CD8-positive, alpha-beta memory T cell (primary cell): ENCODE results near the gene RAET1G. TPM values are rescaled to one million over a fixed set of nuclear protein-coding genes. Genes with fewer than 3 reads are reported as not detected.
"Not testable (repeated sequence)": the region's sequence is repeated elsewhere in the genome, so short reads cannot be mapped to it uniquely, and the experiment has no call there.

Source experiments
- CTCF ChIA-PET: fragments of 350-600 bp; sonication (Branson Sonifier 250); formaldehyde crosslinking; loops from one replicate; lab custom pipeline; 2021; ENCODE audit warnings: antibody characterized with exemption; lab: Charles Lee
- POLR2A ChIA-PET: fragments of 350-600 bp; sonication (Branson Sonifier 250); formaldehyde crosslinking; loops from one replicate; lab custom pipeline; 2021; ENCODE audit warnings: antibody characterized with exemption; lab: Charles Lee
- DNase-seq, 5 donors: peaks; one replicate each; pipeline versions ENCODE4 v3.0.0 to v3.0.0-alpha.2; 2020 to 2022; ENCODE audit warnings: mixed read lengths in 1 of 5
- H3K27ac ChIP-seq: one replicate; pipeline ENCODE4 v1.7.0; 2013; ENCODE audit warnings: low read depth, mild to moderate bottlenecking, low read length, moderate library complexity
- H3K27me3 ChIP-seq: 2 replicates; pipeline ENCODE4 v1.7.0; 2013; ENCODE audit warnings: low read length, mild to moderate bottlenecking; ENCODE audit not compliant: insufficient read depth, poor library complexity, severe bottlenecking
- H3K36me3 ChIP-seq: 2 replicates; pipeline ENCODE4 v1.7.0; 2013; ENCODE audit warnings: mild to moderate bottlenecking, low read length, moderate library complexity; ENCODE audit not compliant: insufficient read depth
- H3K4me1 ChIP-seq: 2 replicates; pipeline ENCODE4 v1.7.0; 2013; ENCODE audit warnings: mild to moderate bottlenecking, low read length, moderate library complexity; ENCODE audit not compliant: insufficient read depth
- H3K4me3 ChIP-seq: 2 replicates; pipeline ENCODE4 v1.7.0; 2013; ENCODE audit warnings: mild to moderate bottlenecking, low read length
- H3K9me3 ChIP-seq: 2 replicates; pipeline ENCODE4 v1.7.0; 2013; ENCODE audit warnings: mild to moderate bottlenecking, low read length
- H3K27ac Mint-ChIP-seq, 8 donors: one replicate each; pipeline ENCODE4 v1.8.0; 2020 to 2021; ENCODE audit warnings: mixed read lengths in 8 of 8, mild to moderate bottlenecking in 6 of 8, inconsistent platforms in 3 of 8, moderate library complexity in 3 of 8
- H3K27me3 Mint-ChIP-seq, 2 donors: one replicate each; pipeline ENCODE4 v1.8.0; 2020 to 2021; ENCODE audit warnings: mixed read lengths in 2 of 2, mild to moderate bottlenecking in 1 of 2, moderate library complexity in 1 of 2
- H3K36me3 Mint-ChIP-seq, 3 donors: one replicate each; pipeline ENCODE4 v1.8.0; 2020 to 2021; ENCODE audit warnings: mixed read lengths in 3 of 3, inconsistent platforms in 1 of 3, mild to moderate bottlenecking in 1 of 3
- H3K4me1 Mint-ChIP-seq, 3 donors: one replicate each; pipeline ENCODE4 v1.8.0; 2020 to 2021; ENCODE audit warnings: mixed read lengths in 3 of 3, inconsistent platforms in 1 of 3, mild to moderate bottlenecking in 1 of 3
- H3K4me3 Mint-ChIP-seq, 7 donors: one replicate each; pipeline ENCODE4 v1.8.0; 2020 to 2021; ENCODE audit warnings: mixed read lengths in 7 of 7, mild to moderate bottlenecking in 6 of 7, moderate library complexity in 4 of 7, inconsistent platforms in 2 of 7
- H3K9me3 Mint-ChIP-seq, 5 donors: one replicate each; pipeline ENCODE4 v1.8.0; 2020 to 2022; ENCODE audit warnings: mixed read lengths in 5 of 5, mild to moderate bottlenecking in 3 of 5, moderate library complexity in 2 of 5, inconsistent platforms in 1 of 5
- polyA plus RNA-seq: library from polyadenylated mRNA; unstranded; fragments of 300-500 nt; fragmentation: Illumina TruSeq; gene quantifications from one replicate; pipeline ENCODE4 v1.2.3, GENCODE V29; 2021
- total RNA-seq, 2 experiments: library from RNA; stranded (reverse); gene quantifications; one replicate each; pipeline ENCODE4 v1.2.3, GENCODE V29; 2021

Gene RAET1G
- total and polyA plus RNA-seq, 3 experiments from 2014 or later, result not detected

DNA sequence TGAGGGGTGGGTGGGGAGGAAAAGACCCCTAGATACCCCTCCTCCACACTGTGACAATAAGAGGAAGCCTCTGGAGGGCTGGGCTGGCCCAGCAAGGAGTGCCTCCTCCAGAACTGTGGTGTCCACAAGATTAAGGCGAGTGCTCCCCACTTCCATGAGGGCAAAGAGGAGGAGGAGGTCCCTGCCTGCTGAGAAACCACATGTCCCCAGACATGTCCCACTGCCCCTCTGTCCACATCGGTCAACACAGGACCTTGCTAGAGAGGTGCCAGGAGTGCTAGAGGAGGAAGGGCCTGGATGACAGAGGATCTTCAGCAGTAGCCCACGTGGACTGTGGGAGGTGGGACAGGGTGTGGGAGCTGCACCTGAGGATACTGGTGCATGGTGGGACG is 3.1 kb downstream of the RAET1G start:
- H3K4me3 Mint-ChIP-seq, result no peak overlapping the region
- Histone ChIP-seq H3K36me3 (no peaks in the 10 kb centered on the region), H3K4me1 (peaks cover 6% of the 10 kb centered on the region), H3K27me3 (peaks cover 30% of the 10 kb centered on the region), H3K4me3 (no peak overlapping the region), H3K9me3 (no peaks in the 10 kb centered on the region), H3K27ac (no peak overlapping the region)
- POLR2A ChIA-PET, result no interaction called here
- CTCF ChIA-PET, result no interaction called here
- no peak for DNase-seq
- H3K27me3 Mint-ChIP-seq, result peaks cover 52 to 62% of the 10 kb centered on the region in 2 donors
- peaks cover 15 to 24% (median 18%) of the 10 kb centered on the region in 3 donors for H3K4me1 Mint-ChIP-seq
- no peaks in the 10 kb centered on the region for H3K36me3 Mint-ChIP-seq
- H3K27ac Mint-ChIP-seq, result peak overlapping the region in 1 of 8 donors; percentile 8
- peaks cover 0 to 2% (median 0%) of the 10 kb centered on the region in 5 donors for H3K9me3 Mint-ChIP-seq

- H3K36me3 ChIP-seq, DNase-seq, H3K4me3 ChIP-seq, H3K4me1 ChIP-seq, H3K27ac Mint-ChIP-seq, CTCF ChIA-PET, POLR2A ChIA-PET, H3K36me3 Mint-ChIP-seq, H3K9me3 Mint-ChIP-seq, H3K27ac ChIP-seq, H3K4me3 Mint-ChIP-seq, H3K9me3 ChIP-seq: not testable (repeated sequence)
- H3K27me3 ChIP-seq, result peaks cover 25% of the 10 kb centered on the region
- Mint-ChIP-seq H3K4me1 (peaks cover 15 to 23% (median 18%) of the 10 kb centered on the region in 3 donors), H3K27me3 (peaks cover 48 to 61% of the 10 kb centered on the region in 2 donors)
Observed at GRCh38 chr6:149919126-149919833, 3.6 kb downstream of the RAET1G start.

DNA sequence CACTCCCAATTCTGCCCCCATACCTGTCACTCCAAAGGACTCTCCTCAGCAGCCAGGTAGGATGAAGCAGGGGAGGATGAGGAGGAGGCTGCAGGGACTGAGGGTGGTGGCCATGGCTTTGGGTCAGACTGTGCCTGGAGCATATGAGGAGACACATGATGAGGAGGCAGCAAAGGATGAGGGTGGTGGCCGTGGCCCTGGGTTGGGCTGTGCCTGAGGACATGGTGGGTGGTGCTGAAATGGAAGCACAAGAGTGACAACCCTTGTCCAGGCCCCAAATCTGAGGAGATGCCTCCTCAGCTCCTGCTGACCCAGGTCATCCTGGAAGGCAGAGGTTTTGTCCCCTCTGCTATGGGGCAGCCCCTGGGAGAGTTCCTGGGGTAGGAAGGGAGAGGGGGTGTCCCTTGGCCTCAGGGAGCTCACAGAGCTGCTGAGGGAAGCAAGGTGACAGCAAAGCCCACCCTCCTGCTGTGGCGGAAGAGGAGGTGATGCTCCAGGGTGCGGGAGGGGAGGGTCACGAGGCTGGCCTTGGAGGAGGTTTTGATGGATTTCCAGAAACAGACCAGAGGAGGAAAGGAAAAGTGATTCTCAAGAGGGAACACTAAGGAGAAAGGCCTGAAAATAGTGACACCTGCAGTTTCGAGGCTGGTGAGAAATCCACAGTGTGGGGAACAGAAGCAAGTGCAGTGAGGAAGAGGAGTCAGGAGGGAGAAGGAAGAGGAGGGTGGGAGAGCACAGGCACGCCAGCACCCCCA is 4.6 kb downstream of the RAET1G start:
- Mint-ChIP-seq H3K27me3 (peaks cover 43 to 59% of the 10 kb centered on the region in 2 donors), H3K9me3 (peaks cover 0 to 2% (median 0%) of the 10 kb centered on the region in 5 donors), H3K27ac (no peak overlapping the region), H3K36me3 (no peaks in the 10 kb centered on the region), H3K4me3 (peak overlapping the region in 1 of 7 donors; percentile 42), H3K4me1 (peaks cover 7 to 14% (median 11%) of the 10 kb centered on the region in 3 donors)
- peaks cover 20% of the 10 kb centered on the region for H3K27me3 ChIP-seq
- H3K4me1 ChIP-seq, result peaks cover 6% of the 10 kb centered on the region
- no peak overlapping the region for H3K27ac ChIP-seq
- CTCF ChIA-PET, result no interaction called here
- no peaks in the 10 kb centered on the region for H3K9me3 ChIP-seq
- H3K4me3 ChIP-seq, result no peak overlapping the region
- POLR2A ChIA-PET, result interaction anchor here (0.6 kb wide), 1 partner anchor 80 kb away, joined by 5 read pairs; no protein-coding TSS in a partner anchor
- no peak for DNase-seq
- H3K36me3 ChIP-seq, result no peaks in the 10 kb centered on the region

DNA sequence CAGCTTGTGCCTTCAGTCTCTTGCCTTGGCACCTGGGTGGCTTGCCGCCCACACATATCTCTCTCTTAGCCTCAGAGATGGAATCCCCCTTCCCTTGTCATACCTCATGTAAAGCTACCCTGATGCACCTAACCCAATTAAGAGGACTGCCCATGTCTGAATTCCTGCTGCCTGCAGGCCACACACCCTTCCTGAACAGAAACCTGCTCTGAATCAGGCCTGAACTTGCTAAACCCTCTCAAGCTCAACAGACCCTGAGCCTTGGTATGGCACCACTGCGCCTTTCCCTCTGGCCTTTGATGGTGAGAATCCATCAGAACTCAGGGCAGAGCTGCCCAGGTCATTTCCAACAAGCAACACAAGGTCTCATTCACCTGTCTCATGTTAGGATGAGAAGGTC is 5.2 kb downstream of the RAET1G start:
- Mint-ChIP-seq H3K4me3 (no peak overlapping the region), H3K4me1 (peaks cover under 1 to 8% (median 5%) of the 10 kb centered on the region in 3 donors), H3K36me3 (no peaks in the 10 kb centered on the region), H3K27me3 (peaks cover 39 to 57% of the 10 kb centered on the region in 2 donors), H3K27ac (no peak overlapping the region), H3K9me3 (peaks cover 0 to 2% (median 0%) of the 10 kb centered on the region in 5 donors)
- peaks cover 15% of the 10 kb centered on the region for H3K27me3 ChIP-seq
- peaks cover 4% of the 10 kb centered on the region for H3K4me1 ChIP-seq
- ChIA-PET CTCF (no interaction called here), POLR2A (interaction anchor here (0.6 kb wide), 1 partner anchor 79 kb away, joined by 5 read pairs; no protein-coding TSS in a partner anchor)
- H3K4me3 ChIP-seq, result no peak overlapping the region
- no peaks in the 10 kb centered on the region for H3K9me3 ChIP-seq
- no peak for DNase-seq
- no peaks in the 10 kb centered on the region for H3K36me3 ChIP-seq
- H3K27ac ChIP-seq, result no peak overlapping the region

GRCh38 chr6:149915970-149916865 is 6.7 kb downstream of the RAET1G start:
- H3K36me3 Mint-ChIP-seq, result no peaks in the 10 kb centered on the region
- no peak overlapping the region for H3K4me3 ChIP-seq
- peaks cover 30 to 48% of the 10 kb centered on the region in 2 donors for H3K27me3 Mint-ChIP-seq
- no peak overlapping the region for H3K27ac Mint-ChIP-seq
- H3K27ac ChIP-seq, result no peak overlapping the region
- DNase-seq, result no peak
- peaks cover 0 to 2% (median 0%) of the 10 kb centered on the region in 5 donors for H3K9me3 Mint-ChIP-seq
- H3K4me1 Mint-ChIP-seq, result no peaks in the 10 kb centered on the region
- no peaks in the 10 kb centered on the region for H3K4me1 ChIP-seq
- ChIA-PET POLR2A (no interaction called here), CTCF (interaction anchor here (0.8 kb wide), 1 partner anchor 9 kb away, joined by 3 read pairs; no protein-coding TSS in a partner anchor)
- H3K27me3 ChIP-seq, result peaks cover 7% of the 10 kb centered on the region
- H3K4me3 Mint-ChIP-seq, result no peak overlapping the region
- H3K36me3 ChIP-seq, result no peaks in the 10 kb centered on the region
- no peaks in the 10 kb centered on the region for H3K9me3 ChIP-seq

GRCh38 chr6:149913540-149914240 is 9.2 kb downstream of the RAET1G start:
- Mint-ChIP-seq H3K36me3 (peaks cover 0 to 8% (median 0%) of the 10 kb centered on the region in 3 donors), H3K27ac (no peak overlapping the region), H3K4me3 (no peak overlapping the region), H3K27me3 (peaks cover 17 to 45% of the 10 kb centered on the region in 2 donors), H3K9me3 (peaks cover 0 to 4% (median 0%) of the 10 kb centered on the region in 5 donors), H3K4me1 (no peaks in the 10 kb centered on the region)
- Histone ChIP-seq H3K27ac (no peak overlapping the region), H3K9me3 (no peaks in the 10 kb centered on the region), H3K36me3 (no peaks in the 10 kb centered on the region), H3K27me3 (no peaks in the 10 kb centered on the region), H3K4me1 (no peaks in the 10 kb centered on the region), H3K4me3 (no peak overlapping the region)
- no peak for DNase-seq
- ChIA-PET CTCF (no interaction called here), POLR2A (no interaction called here)

- no peak for DNase-seq
- Mint-ChIP-seq H3K4me1 (no peaks in the 10 kb centered on the region), H3K4me3 (no peak overlapping the region), H3K9me3 (peaks cover 2 to 7% (median 2%) of the 10 kb centered on the region in 5 donors), H3K27me3 (peaks cover 17 to 39% of the 10 kb centered on the region in 2 donors), H3K36me3 (peaks cover 0 to 12% (median 0%) of the 10 kb centered on the region in 3 donors), H3K27ac (no peak overlapping the region)
- Histone ChIP-seq H3K27ac (no peak overlapping the region), H3K36me3 (no peaks in the 10 kb centered on the region), H3K27me3 (no peaks in the 10 kb centered on the region), H3K4me1 (no peaks in the 10 kb centered on the region), H3K9me3 (no peaks in the 10 kb centered on the region), H3K4me3 (no peak overlapping the region)
- CTCF ChIA-PET, result no interaction called here
- POLR2A ChIA-PET, result no interaction called here
Observed at GRCh38 chr6:149913085-149913484, 9.8 kb downstream of the RAET1G start.
